Kidney epithelial cell (primary cell): ENCODE data around the gene PRUNE1. TPM values are rescaled to one million over a fixed set of nuclear protein-coding genes. Genes with fewer than 3 reads are reported as not detected.
A peak's percentile ranks its signal among the peaks of the same experiment; 100 is the strongest.

Experiments used
- DNase-seq: peaks from one replicate; pipeline ENCODE4 v3.0.0-alpha.2; 2010; ENCODE audit warnings: low read depth
- H3K27me3 ChIP-seq: 2 replicates; pipeline ENCODE4 v1.6.0; 2011; ENCODE audit warnings: low read length; ENCODE audit not compliant: control insufficient read depth, insufficient read depth
- H3K36me3 ChIP-seq: 2 replicates; pipeline ENCODE4 v1.5.1; 2011; ENCODE audit warnings: low read length; ENCODE audit not compliant: control insufficient read depth, insufficient read depth
- H3K4me3 ChIP-seq: 2 replicates; pipeline ENCODE4 v1.5.1; 2011; ENCODE audit warnings: low read depth, mild to moderate bottlenecking, control low read depth, low read length
- total RNA-seq: library from RNA; depleted of rRNA; stranded (reverse); fragments of >200 nt; gene quantifications from 2 replicates; pipeline ENCODE4 v1.2.3, GENCODE V29; 2015
- TF ChIP-seq, protein P1 (sequence below): IDR thresholded peaks from 2 replicates; pipeline ENCODE4 v1.5.1; 2011; ENCODE audit warnings: mild to moderate bottlenecking, moderate library complexity, low read length, control low read depth, inconsistent platforms; ENCODE audit not compliant: insufficient read depth, poor library complexity, severe bottlenecking

Gene PRUNE1
- total RNA-seq, 1 donor from 2014 or later: 15.8 TPM

DNA sequence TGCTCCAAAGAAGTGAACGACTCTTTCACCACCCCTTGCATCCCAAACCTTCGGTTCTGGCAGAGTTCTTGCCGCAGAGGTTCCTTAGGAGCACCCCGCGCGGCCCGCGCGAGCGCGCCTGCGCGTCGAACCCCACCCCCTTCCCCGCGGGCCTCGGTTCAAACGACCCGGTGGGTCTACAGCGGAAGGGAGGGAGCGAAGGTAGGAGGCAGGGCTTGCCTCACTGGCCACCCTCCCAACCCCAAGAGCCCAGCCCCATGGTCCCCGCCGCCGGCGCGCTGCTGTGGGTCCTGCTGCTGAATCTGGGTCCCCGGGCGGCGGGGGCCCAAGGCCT lies 39.3 kb downstream of the PRUNE1 start, which contains the start of gene C1orf56:
C1orf56 (plus strand) TSS at position 161 of the 334 bp plus-strand sequence; CDS start at position 258, 97 bp downstream.
- Histone ChIP-seq H3K4me3 (peak within 1 kb of the TSS; percentile 57), H3K36me3 (no peaks in the 10 kb centered on the region), H3K27me3 (no peaks in the 10 kb centered on the region)
- TF ChIP-seq, protein P1, sequence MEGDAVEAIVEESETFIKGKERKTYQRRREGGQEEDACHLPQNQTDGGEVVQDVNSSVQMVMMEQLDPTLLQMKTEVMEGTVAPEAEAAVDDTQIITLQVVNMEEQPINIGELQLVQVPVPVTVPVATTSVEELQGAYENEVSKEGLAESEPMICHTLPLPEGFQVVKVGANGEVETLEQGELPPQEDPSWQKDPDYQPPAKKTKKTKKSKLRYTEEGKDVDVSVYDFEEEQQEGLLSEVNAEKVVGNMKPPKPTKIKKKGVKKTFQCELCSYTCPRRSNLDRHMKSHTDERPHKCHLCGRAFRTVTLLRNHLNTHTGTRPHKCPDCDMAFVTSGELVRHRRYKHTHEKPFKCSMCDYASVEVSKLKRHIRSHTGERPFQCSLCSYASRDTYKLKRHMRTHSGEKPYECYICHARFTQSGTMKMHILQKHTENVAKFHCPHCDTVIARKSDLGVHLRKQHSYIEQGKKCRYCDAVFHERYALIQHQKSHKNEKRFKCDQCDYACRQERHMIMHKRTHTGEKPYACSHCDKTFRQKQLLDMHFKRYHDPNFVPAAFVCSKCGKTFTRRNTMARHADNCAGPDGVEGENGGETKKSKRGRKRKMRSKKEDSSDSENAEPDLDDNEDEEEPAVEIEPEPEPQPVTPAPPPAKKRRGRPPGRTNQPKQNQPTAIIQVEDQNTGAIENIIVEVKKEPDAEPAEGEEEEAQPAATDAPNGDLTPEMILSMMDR: no peak
- no peak for DNase-seq

DNA sequence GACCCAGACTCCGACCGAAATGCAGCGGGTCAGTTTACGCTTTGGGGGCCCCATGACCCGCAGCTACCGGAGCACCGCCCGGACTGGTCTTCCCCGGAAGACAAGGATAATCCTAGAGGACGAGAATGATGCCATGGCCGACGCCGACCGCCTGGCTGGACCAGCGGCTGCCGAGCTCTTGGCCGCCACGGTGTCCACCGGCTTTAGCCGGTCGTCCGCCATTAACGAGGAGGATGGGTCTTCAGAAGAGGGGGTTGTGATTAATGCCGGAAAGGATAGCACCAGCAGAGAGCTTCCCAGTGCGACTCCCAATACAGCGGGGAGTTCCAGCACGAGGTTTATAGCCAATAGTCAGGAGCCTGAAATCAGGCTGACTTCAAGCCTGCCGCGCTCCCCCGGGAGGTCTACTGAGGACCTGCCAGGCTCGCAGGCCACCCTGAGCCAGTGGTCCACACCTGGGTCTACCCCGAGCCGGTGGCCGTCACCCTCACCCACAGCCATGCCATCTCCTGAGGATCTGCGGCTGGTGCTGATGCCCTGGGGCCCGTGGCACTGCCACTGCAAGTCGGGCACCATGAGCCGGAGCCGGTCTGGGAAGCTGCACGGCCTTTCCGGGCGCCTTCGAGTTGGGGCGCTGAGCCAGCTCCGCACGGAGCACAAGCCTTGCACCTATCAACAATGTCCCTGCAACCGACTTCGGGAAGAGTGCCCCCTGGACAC lies 39.8 kb downstream of the PRUNE1 start:
- no peak for DNase-seq

DNA sequence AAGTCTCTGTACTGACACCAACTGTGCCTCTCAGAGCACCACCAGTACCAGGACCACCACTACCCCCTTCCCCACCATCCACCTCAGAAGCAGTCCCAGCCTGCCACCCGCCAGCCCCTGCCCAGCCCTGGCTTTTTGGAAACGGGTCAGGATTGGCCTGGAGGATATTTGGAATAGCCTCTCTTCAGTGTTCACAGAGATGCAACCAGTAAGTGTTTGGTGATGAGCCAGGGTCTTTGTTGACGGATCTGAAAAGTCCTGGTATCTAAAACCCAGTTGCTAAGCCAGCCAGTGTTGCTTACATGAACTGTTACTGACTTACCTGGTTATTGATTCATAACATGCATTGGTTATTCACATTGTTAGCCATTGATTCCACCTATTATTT lies 40.4 kb downstream of the PRUNE1 start:
- DNase-seq: no peak
- H3K36me3 ChIP-seq: peaks cover 1% of the 10 kb centered on the region
- H3K27me3 ChIP-seq: no peaks in the 10 kb centered on the region
- H3K4me3 ChIP-seq: peak overlapping the region; percentile 57
- TF ChIP-seq, protein P1: no peak

More for the DNA sequence above, 39.8 kb downstream of the PRUNE1 start:
- Histone ChIP-seq H3K36me3 (peaks cover 1% of the 10 kb centered on the region), H3K4me3 (peak overlapping the region; percentile 57), H3K27me3 (no peaks in the 10 kb centered on the region)
- TF ChIP-seq, protein P1: peak; percentile 53

DNA sequence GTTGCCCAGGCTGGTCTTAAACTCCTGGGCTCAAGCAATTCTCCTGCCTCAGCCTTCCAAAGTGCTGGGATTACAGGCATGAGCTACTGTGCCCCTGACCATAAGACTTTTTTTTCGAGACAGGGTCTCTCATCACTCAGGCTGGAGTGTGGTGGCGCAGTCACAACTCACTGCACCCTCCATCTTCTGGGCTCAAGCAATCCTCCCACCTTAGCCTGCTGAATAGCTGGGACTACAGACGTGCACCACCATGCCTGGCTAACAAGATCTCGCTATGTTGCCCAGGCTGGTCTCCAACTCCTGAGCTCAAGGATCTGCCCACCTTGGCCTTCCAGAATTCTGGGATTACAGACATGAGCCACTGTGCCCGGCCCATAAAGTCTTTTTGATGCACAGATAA lies 41.2 kb downstream of the PRUNE1 start:
- TF ChIP-seq, protein P1: no peak

DNA sequence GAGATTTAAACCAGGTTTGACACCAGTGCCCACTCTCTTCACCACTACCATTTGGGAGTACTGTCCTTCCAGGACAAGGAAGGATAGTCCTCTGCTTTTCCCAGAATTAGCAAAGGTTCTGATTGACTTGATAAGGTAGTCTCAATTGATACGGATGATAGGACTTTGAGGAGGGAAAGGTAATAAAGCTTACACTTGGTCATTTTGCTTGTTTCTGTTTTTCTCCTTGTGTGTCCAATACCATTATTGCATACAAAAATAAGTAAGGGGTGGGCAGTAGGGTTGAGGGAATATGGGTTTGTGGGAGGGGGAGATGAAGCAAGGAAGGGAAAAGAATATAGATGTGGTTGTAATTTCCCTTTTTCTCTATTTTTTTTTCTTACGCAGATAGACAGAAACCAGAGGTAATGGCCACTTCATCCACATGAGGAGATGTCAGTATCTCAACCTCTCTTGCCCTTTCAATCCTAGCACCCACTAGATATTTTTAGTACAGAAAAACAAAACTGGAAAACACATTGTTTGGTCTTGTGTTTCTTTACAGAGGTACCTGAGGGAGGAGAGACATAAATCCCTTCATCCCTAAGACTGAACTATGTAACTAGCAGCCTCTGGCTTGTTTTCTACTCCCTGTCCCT lies 41.9 kb downstream of the PRUNE1 start:
- H3K4me3 ChIP-seq: no peak overlapping the region
- DNase-seq: no peak
- no peaks in the 10 kb centered on the region for H3K27me3 ChIP-seq
- TF ChIP-seq, protein P1: no peak
- peaks cover 3% of the 10 kb centered on the region for H3K36me3 ChIP-seq

More for the DNA sequence above, 41.2 kb downstream of the PRUNE1 start:
- Histone ChIP-seq H3K36me3 (peaks cover 1% of the 10 kb centered on the region), H3K27me3 (no peaks in the 10 kb centered on the region), H3K4me3 (no peak overlapping the region)
- DNase-seq: no peak
